ENCODE measurements around the gene MVD. TPM values are rescaled to one million over a fixed set of nuclear protein-coding genes. Genes with fewer than 3 reads are reported as not detected.
A peak's percentile ranks its signal among the peaks of the same experiment; 100 is the strongest.

The MVD gene
- total and polyA plus RNA-seq, 2 of the 13 experiments (the other 11 are each of a cell fraction or from before 2014, with no cell fraction given) = 28.1 to 187 TPM

DNA sequence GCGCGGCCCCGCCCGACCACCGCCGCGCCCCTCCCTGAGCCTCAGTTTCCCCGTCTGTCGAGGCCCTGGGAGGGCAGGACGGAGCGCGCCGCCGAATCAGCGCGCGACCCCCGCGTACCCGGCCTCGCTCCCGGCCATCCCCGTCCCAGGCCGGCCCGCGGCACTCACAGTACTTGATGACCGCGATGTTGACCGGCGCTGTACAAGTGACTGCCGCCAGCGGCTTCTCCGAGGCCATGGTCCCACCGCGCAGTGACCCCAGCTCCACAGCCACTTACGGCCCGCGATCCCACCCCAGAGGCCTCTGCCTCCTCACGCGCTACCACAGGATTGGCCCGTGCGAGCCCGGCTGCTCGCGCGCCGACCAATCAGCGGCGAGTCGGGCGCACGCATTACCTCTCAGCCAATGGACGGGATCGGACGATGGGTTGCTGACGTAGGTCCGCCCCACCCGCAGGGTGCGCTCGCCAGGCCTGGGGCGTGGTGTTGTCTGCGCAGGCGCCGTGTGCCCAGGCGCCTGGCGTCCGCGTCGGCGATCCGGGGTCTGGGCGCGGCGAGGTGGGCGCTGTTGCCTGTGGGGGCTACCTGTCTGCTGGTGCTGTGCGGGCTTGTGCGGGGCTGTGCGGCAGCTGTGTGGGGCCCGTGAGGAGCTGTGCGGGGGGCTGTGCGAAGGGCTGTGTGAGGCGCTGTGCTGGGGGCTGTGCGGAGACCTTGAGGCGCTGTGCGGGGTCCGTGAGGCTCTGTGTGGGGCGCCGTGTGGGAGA is at the start of gene MVD (continued):
- TF ChIP-seq BRF2 (CRISPR knock-in tag; IDR thresholded peaks at IDR 0.05) (0 out of 2 replicates have a peak, but pooled peaks have one; percentile 26), HBP1 (CRISPR knock-in tag; IDR thresholded peaks at IDR 0.05; ENCODE audit: low read depth) (no peak), ZNF737 (CRISPR knock-in tag; IDR thresholded peaks at IDR 0.05; ENCODE audit: borderline replicate concordance) (no peak), NR2C2 (CRISPR knock-in tag; IDR thresholded peaks at IDR 0.05; ENCODE audit: borderline replicate concordance) (peak; percentile 98), RXRB (CRISPR knock-in tag; IDR thresholded peaks at IDR 0.05; ENCODE audit: borderline replicate concordance) (peak; percentile 76), ZNF549 (CRISPR knock-in tag; IDR thresholded peaks at IDR 0.05) (no peak), MTERF4 (CRISPR knock-in tag; IDR thresholded peaks at IDR 0.05) (peak; percentile 76), GTF3A (CRISPR knock-in tag; conservative IDR thresholded peaks at IDR 0.05) (peak; percentile 93; the same call in 1 of the 2 replicates), PRDM4 (CRISPR knock-in tag; IDR thresholded peaks at IDR 0.05; ENCODE audit: borderline replicate concordance) (no peak), JUND (CRISPR knock-in tag; IDR thresholded peaks at IDR 0.05) (0 out of 2 replicates have a peak, but pooled peaks have one; percentile 21), BRD4 (CRISPR knock-in tag; IDR thresholded peaks at IDR 0.05) (peak; percentile 72; the same call in 1 of the 2 replicates), MATR3 (CRISPR knock-in tag; IDR thresholded peaks at IDR 0.05) (no peak), SIN3A (IDR thresholded peaks at IDR 0.05; ENCODE audit: borderline replicate concordance, low read depth, low read length) (peak; percentile 96; the same call in 1 of the 2 replicates), ZNF713 (CRISPR knock-in tag; IDR thresholded peaks at IDR 0.05) (peak; percentile 57; the same call in 1 of the 2 replicates), NCOA5 (CRISPR knock-in tag; IDR thresholded peaks at IDR 0.05) (no peak)
- TF ChIP-seq, protein P1, sequence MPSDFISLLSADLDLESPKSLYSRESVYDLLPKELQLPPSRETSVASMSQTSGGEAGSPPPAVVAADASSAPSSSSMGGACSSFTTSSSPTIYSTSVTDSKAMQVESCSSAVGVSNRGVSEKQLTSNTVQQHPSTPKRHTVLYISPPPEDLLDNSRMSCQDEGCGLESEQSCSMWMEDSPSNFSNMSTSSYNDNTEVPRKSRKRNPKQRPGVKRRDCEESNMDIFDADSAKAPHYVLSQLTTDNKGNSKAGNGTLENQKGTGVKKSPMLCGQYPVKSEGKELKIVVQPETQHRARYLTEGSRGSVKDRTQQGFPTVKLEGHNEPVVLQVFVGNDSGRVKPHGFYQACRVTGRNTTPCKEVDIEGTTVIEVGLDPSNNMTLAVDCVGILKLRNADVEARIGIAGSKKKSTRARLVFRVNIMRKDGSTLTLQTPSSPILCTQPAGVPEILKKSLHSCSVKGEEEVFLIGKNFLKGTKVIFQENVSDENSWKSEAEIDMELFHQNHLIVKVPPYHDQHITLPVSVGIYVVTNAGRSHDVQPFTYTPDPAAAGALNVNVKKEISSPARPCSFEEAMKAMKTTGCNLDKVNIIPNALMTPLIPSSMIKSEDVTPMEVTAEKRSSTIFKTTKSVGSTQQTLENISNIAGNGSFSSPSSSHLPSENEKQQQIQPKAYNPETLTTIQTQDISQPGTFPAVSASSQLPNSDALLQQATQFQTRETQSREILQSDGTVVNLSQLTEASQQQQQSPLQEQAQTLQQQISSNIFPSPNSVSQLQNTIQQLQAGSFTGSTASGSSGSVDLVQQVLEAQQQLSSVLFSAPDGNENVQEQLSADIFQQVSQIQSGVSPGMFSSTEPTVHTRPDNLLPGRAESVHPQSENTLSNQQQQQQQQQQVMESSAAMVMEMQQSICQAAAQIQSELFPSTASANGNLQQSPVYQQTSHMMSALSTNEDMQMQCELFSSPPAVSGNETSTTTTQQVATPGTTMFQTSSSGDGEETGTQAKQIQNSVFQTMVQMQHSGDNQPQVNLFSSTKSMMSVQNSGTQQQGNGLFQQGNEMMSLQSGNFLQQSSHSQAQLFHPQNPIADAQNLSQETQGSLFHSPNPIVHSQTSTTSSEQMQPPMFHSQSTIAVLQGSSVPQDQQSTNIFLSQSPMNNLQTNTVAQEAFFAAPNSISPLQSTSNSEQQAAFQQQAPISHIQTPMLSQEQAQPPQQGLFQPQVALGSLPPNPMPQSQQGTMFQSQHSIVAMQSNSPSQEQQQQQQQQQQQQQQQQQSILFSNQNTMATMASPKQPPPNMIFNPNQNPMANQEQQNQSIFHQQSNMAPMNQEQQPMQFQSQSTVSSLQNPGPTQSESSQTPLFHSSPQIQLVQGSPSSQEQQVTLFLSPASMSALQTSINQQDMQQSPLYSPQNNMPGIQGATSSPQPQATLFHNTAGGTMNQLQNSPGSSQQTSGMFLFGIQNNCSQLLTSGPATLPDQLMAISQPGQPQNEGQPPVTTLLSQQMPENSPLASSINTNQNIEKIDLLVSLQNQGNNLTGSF (CRISPR knock-in tag; IDR thresholded peaks at IDR 0.05) = peak; percentile 80

All from HepG2 (cell line).